ENCODE measurements around the gene PERM1. TPM values are rescaled to one million over a fixed set of nuclear protein-coding genes. Genes with fewer than 3 reads are reported as not detected.

Gene PERM1
- total RNA-seq, 1 donor from 2014 or later = not detected

DNA sequence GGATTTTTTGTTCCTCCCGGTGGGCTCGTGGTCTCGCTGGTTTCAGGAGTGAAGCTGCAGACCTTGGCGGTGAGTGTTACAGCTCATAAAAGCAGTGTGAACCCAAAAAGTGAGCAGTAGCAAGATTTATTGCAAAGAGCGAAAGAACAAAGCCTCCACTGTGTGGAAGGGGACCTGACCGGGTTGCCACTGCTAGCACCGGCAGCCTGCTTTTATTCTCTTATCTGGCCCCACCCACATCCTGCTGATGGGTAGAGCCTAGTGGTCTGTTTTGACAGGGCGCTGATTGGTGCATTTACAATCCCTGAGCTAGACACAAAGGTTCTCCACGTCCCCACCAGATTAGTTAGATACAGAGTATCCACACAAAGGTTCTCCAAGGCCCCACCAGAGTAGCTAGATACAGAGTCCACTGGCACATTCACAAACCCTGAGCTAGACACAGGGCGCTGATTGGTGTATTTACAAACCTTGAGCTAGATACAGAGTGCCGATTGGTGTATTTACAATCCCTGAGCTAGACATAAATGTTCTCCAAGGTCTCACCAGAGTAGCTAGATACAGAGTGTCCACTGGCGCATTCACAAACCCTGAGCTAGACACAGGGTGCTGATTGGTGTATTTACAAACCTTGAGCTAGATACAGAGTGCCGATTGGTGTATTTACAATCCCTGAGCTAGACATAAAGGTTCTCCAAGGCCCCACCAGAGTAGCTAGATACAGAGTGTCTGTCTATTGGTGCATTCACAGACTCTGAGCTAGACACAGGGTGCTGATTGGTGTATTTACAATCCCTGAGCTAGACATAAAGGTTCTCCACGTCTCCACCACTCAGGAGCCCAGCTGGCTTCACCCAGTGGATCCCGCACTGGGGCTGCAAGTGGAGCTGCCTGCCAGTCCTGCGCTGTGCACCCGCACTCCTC lies 35.8 kb upstream of the PERM1 start:
- intact Hi-C loops (cut with micrococcal nuclease) = loop anchor here (2.0 to 10.0 kb wide), 2 partner anchors 51 to 53 kb away; partner anchors contain the start of genes KLHL17 and PLEKHN1

DNA sequence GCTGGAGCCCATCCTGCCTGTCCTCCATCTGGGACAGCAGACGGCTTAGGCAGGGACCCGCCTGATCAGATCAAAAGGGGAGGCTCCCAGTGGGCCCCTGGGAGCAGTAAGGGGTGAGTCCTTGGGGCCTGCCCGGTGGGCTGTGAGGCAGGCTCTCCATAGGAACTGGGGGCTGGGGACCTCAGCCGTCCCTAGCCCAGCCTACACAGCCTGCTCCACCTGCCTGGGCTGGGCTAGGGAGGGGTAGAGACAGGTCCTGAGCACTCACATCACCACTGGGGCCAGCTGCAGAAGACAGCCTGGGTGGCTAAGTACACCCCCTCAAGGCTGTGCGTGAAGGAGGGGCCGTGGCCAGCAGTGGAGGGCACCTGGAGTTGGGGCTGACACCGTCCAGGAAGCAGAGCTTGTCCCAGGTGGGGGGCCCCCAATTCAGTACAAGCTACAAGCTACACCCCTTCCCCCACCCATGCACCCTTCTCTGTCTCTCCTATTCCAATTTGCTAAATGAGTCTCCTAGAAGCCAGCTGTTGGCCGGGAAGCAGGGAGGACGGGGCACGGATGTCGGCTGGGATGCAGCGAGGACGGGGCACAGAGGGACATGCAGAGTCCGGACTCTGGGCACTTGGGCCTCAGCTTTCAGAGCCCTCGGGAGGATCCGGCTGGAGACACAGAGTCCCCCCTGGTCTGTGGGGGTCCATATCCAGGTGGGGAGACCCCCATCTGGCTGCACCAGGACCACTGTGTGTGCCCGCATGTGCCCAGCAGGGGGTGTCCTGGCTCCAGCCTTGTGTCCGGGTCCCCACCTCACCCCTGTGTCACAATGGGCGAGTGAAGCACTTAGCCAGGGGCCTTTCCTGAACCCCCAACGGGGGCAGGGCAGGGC lies 33.1 kb upstream of the PERM1 start:
- intact Hi-C loops (cut with micrococcal nuclease) = loop anchor here (5.0 to 10.0 kb wide), 3 partner anchors 50 to 292 kb away; partner anchors contain the start of genes ACAP3, KLHL17, PLEKHN1 and PUSL1

- intact Hi-C loops (cut with micrococcal nuclease) = loop anchor here (1.0 to 10.0 kb wide), 8 partner anchors 14 to 361 kb away; partner anchors contain the start of genes ACAP3, AURKAIP1, C1orf159 and DVL1
Observed at GRCh38 chr1:1013922-1014648, 32.2 kb upstream of the PERM1 start.

DNA sequence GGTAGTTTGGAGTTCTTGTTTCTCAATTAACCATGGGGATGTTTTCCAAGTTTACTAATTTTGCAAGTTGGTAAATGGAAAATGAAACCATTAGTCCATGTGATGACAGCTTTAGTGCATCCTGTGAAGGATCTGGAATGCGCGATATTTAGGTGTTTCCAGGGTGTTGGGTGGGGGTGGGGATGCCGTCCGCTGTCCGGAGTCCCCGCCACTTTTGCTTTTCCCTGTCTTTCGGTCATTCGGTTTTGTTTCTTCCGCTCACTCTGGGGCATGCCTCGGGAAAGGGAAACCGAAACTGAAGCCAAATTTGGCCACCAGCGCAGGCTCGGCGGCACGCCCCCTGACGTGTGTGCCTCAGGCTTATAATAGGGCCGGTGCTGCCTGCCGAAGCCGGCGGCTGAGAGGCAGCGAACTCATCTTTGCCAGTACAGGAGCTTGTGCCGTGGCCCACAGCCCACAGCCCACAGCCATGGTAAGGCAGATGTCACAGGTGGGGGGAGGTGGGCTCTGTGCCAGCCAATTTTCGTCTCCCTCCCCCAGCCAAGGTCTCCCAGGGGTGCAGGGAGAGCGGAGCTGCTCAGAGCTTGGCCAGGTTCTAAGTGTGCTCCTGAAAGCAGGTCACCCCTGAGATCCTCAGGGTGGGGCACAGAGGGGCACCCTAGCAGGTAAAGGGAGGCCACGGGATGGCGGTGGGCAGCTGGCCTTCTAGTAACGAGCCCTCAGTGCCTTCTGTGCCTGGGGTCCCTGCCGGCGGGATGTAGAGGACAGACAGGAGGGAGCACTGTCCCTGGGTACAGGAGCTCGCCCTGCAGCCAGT lies 31.4 kb upstream of the PERM1 start, which contains the start of gene ISG15:
TSS of gene ISG15 (plus strand) at position 393 of the 817 bp plus-strand sequence. CDS start at position 470, 77 bp downstream.
- intact Hi-C loops (cut with micrococcal nuclease) = loop anchor here (1.0 to 10.0 kb wide), 8 partner anchors 13 to 362 kb away; partner anchors contain the start of genes ACAP3, AURKAIP1, C1orf159 and DVL1

DNA sequence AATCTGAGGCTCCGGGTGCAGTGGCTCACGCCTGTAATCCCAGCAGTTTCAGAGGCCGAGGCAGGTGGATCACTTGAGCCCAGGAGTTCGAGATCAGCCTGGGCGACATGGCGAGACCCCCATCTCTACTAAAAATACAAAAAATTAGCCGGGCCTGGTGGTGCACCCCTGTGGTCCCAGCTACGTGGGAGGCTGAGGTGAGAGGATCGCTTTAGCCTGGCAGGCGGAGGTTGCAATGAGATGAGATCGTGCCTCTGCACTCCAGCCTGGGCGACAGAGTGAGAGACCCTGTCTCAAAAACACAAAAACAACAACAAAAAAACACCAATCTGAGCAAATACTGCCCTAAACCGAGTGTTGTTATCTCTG lies 30.8 kb upstream of the PERM1 start:
- intact Hi-C loops (cut with micrococcal nuclease) = loop anchor here (1.0 to 10.0 kb wide), 8 partner anchors 12 to 363 kb away; partner anchors contain the start of genes ACAP3, AURKAIP1, C1orf159 and DVL1

DNA sequence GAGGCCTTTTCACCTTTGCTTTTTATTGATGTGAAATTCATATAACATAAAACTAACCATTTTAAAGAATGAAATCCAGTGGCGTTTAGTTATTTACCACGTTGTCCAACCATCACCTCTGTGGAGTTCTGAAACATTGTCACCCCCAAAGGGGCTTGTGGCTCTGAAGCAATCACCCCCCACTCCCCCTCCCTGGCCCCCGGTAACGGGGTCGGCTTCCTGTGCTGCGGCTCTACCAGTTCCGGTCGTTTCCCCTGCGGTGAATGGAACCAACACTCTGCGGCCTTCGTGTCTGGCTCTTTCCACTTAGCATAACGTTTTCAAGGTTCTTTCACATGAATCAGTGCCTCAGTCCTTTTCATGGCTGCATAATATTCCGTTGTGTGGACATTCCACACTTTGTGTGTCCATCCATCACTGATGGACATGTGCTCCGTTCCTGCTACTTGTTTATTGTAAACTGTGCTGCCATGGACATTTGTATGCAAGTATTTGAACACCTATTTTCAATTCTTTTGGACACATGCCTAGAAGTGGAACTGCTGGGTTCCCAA lies 29.6 kb upstream of the PERM1 start:
- intact Hi-C loops (cut with micrococcal nuclease) = loop anchor here (5.0 to 10.0 kb wide), 3 partner anchors 47 to 296 kb away; partner anchors contain the start of genes ACAP3, KLHL17, PLEKHN1 and PUSL1

DNA sequence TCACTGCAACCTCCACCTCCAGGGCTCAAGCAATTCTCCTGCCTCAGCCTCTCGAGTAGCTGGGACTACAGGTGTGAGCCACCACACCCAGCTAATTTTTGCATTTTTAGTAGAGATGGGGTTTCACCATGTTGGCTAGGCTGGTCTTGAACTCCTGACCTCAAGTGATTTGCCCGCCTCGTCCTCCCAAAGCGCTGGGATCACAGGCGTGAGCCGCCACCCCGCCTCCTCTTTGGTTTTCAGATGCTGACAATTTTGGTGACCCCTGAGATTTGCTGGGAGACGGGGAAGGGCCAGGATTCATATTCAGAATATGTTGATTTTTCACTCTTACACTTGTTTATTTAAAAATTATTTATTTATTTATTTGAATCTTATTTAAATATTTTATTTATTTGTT lies 28.2 kb upstream of the PERM1 start:
- intact Hi-C loops (cut with micrococcal nuclease) = loop anchor here (5.0 to 10.0 kb wide), 3 partner anchors 45 to 297 kb away; partner anchors contain the start of genes ACAP3, KLHL17, PLEKHN1 and PUSL1

DNA sequence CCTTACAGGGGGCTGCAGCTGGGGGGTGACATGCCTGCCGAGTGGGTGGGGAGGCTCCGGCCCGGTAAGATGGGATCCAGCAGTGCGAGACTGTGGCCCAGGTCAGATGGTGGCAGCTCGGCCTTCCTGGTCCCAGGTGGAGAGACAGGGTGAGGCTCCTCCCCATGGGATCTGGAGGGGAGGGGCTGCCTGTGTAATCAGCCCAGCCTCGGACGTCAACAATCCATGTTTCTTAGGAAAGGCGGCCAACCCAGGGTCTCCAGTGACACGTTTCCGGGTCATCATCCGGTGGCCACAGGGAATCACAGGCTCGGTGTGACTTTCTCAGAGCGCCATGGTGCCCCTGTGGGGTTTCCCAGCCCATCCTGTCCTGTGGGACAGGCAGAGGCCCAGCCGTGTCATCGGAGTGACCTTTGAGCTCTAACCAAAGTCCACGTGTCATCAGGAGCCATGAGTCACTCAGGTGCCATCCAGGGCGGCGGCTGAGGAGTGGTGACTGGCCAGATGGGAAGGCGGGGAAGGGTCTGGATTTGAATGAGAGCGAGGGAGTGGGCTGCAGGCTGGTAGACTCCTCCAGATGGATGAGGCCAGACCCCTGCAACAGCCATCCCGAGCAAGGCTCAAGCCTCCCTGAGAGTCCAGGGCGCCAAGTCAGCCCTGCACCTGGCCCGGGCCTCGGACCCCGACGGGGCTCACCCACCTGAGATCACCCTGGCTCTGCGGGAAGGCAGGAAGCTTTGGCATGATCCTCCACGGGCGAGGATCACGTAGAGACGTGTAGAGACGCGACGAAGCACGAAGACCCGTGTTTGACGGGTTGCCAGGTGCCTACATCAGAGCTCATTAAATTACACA lies 24.6 kb upstream of the PERM1 start:
- intact Hi-C loops (cut with micrococcal nuclease) = no loop called here

GRCh38 chr1:1005774-1006304 lies 23.9 kb upstream of the PERM1 start:
- intact Hi-C loops (cut with micrococcal nuclease) = no loop called here

DNA sequence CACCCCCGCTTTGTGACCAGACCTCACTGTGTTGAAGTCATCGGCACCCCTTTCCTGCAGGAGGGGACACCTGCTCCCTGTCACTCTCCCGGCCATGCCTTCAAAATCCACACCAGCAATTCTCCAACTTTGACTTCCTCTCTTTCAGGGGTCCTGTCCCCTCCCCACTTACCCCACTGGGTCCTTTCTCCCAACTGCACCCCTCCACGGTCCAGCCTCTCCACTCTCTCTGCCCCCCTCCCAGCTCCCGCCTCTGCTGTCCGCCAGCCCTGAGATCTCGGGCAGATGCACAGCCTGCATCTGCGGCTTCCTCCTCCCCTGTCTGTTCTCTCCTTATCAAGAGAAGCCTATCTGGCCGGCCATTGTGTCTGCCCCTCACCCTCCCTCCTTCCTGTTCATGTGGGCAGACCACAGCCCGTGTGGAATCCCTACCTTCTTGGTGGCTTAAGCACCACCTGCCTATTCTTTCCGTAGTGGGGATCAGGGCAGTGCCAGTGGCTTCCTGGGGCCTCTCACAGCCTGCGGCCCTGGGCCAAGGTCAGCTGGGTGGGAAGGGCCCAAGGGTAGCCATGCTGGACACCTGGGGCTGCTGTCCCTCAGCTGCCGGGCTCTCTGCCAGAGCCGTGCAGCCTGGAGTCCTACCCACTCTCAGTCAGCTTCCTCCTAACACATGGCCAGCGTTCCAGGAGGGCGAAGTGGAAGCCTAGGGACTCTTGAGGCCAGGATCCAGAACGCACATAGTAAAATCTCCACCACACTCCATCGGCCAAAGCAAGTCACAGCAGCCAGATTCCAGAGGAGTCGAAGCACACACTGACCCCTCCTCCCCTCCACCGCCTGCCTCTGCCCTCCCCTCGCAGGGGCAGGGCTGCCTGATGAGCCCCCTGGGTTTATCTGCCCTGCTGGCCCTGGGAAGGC lies 23.1 kb upstream of the PERM1 start:
- intact Hi-C loops (cut with micrococcal nuclease) = no loop called here

DNA sequence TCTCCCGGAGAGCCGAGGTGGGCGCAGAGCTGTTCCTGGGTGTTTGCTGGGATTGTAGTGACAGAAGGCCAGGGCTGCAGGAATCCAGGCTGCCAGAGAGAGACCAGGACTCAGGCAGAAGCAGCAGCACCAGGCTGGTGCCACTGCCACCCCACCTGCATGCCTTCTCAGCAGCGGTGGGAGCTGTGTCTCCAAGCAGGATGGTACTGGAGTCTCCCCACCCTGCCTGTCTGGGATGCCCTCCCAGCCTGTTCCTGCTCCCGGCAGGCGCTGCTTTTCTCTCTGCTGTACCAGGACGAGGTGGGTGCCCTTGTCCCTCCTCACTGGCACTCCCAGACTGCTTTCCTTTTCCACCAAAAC lies 22.5 kb upstream of the PERM1 start:
- intact Hi-C loops (cut with micrococcal nuclease) = no loop called here

DNA sequence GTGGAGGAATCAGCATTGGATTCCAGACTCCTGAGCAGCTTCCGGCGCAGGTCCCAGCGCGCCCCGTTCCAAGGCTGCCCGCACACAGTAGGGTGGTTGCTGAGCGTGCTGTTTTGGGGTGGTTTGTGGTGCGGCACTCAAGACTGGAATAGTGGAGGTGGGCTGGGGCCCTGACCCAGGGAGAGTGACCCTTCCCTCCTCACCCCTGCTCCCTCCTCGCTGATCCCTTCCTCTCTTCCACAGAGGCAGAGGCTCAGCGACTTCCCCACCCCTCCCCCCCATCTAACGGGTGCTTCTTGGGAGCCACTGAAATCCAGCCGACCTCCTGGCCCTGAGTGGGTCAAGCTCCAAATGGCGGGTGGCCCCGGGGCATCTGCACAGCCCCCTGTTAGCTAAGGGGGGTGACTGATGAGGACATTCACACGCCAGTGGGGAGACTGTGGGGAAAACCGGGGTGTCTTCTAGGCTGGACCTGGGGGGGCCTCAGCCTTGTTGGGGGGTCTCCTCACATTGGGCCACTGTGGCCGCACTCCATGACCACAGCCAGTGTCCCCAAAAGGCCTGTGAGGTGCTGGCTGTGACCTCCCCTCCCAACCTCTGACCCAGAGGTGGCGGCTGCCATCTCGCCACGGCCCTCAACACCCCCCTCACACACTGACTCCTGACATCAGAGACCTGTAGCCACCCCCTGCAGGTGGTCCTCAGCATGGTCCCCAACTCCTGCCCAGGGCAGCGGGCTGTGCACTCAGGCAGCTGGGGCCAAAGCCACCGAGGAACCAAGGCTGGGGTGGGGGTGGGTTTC lies 21.9 kb upstream of the PERM1 start:
- intact Hi-C loops (cut with micrococcal nuclease) = no loop called here

DNA sequence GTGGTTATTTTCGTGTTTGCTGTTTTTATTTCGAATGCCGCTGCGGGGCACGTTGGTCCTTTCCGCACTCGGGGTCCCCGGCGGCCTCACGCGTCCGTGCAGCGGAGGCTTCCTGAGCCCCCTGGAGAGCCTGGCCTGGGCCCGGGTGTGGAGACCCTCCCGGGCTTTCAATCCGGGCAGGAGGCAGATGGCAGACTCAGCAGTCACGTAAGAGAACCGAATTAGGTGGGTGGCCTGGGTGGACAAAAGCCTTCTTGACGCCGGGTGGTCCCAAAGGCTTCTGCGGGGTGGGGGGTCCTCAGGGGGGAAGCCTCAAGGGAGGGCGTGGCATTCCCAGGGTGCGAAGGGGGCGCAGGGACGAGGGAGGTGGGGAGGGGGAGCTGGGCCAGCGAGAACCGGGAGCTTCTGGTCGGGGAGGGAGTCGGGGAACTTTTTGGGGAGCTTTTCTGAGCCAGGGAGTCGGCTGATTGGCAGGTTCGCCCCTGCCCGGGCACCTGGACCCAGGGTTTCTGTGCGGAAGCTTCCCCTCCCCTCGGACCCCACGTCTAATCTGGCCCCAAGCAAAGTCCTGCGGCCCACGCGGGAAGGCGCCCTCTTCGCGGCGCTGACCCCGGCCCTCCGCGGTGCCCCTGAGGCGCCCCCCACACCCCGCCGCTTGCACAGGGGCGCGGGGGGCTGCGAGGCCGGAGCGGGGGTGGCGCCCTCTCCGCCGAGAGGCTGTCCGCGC lies 19.3 kb upstream of the PERM1 start:
- intact Hi-C loops (cut with micrococcal nuclease) = no loop called here

DNA sequence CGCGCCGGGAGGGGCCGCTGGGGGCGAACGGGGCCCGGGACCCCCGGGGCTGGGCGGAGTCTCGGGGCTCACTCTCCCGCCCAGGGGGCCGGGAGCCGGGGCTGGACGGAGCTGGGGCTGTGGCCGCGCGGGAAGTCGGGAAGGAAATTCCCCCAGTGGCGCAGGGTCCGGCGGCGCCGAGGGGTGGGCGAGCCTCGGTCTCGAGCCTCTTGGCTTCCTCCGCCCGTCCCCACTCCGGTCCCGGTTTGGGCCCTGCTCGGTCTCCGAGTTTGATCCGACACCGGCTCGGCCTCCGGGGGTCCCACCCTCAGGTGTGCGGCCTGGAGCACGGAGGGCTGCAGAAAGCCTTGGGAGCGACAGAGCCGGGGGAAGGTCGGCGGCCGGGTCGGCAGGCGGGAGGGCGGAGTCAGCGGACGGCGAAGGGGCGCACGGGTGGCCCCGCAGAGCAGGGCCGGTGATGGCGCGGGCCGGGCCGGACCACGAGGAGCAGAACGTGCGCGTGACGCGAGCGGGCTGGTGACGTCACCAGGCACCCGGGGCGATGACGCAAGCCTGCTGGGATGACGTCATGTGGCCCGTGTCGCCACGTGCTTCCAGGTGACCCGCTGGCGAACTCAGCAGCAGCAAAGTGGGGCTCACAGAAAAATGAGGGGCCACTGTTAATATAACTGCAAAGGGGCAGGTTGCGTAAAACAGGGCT lies 18.6 kb upstream of the PERM1 start:
- intact Hi-C loops (cut with micrococcal nuclease) = loop anchor here (1.0 kb wide), 2 partner anchors 13 to 40 kb away; partner anchors contain the start of gene ISG15

All from T-helper 1 cell treated with Interleukin-12 subunit alpha and Interleukin-12 subunit beta and Interleukin-4 antibody, amounts not matched to agents 30 ng/mL and 1 ng/mL, for 36 hours (primary cell).